Retina (tissue), 1 donor: ENCODE measurements around the gene TAS1R1.

Source experiments
- DNase-seq: peaks from one replicate; pipeline ENCODE4 v3.0.0-alpha.2; 2016

TAS1R1 gene

GRCh38 chr1:6554907-6555778 is at the start of gene TAS1R1:
Gene TAS1R1, plus strand, starts transcription at chr1:6555307. Its CDS starts 67 bp downstream, at chr1:6555374.
- peak; percentile 11 for DNase-seq

- DNase-seq = no peak
Measured at GRCh38 chr1:6505367-6506209, 49.5 kb upstream of the TAS1R1 start.

GRCh38 chr1:6506210-6507036 is 48.7 kb upstream of the TAS1R1 start:
- no peak for DNase-seq

GRCh38 chr1:6507037-6507428 is 48.1 kb upstream of the TAS1R1 start:
- DNase-seq = no peak

- no peak for DNase-seq
Measured at GRCh38 chr1:6507461-6507911, 47.6 kb upstream of the TAS1R1 start.

- no peak for DNase-seq
Measured at GRCh38 chr1:6508154-6508815, 46.8 kb upstream of the TAS1R1 start.

GRCh38 chr1:6508816-6509189 is 46.3 kb upstream of the TAS1R1 start:
- no peak for DNase-seq

- no peak for DNase-seq
Measured at GRCh38 chr1:6509220-6509918, 45.7 kb upstream of the TAS1R1 start.

- DNase-seq = no peak
Measured at GRCh38 chr1:6509919-6510291, 45.2 kb upstream of the TAS1R1 start.

- no peak for DNase-seq
Measured at GRCh38 chr1:6510493-6510892, 44.6 kb upstream of the TAS1R1 start.

GRCh38 chr1:6511056-6511455 is 44.1 kb upstream of the TAS1R1 start:
- DNase-seq = no peak

GRCh38 chr1:6511561-6512244 is 43.4 kb upstream of the TAS1R1 start:
- DNase-seq = no peak

- DNase-seq = no peak
Measured at GRCh38 chr1:6512245-6512907, 42.7 kb upstream of the TAS1R1 start.

GRCh38 chr1:6512908-6513280 is 42.2 kb upstream of the TAS1R1 start:
- DNase-seq = no peak

GRCh38 chr1:6513320-6513801 is 41.7 kb upstream of the TAS1R1 start:
- no peak for DNase-seq

GRCh38 chr1:6515771-6516170 is 39.3 kb upstream of the TAS1R1 start:
- DNase-seq = no peak

GRCh38 chr1:6517435-6517851 is 37.7 kb upstream of the TAS1R1 start:
- DNase-seq = no peak

- DNase-seq = no peak
Measured at GRCh38 chr1:6519491-6519934, 35.6 kb upstream of the TAS1R1 start.

- peak; percentile 91 for DNase-seq
Measured at GRCh38 chr1:6519935-6520671, 35.0 kb upstream of the TAS1R1 start.

GRCh38 chr1:6521536-6521935 is 33.6 kb upstream of the TAS1R1 start:
- DNase-seq = no peak
